Small intestine (tissue), 7 donors: Measurements from ENCODE around the gene HIGD2A. TPM values are rescaled to one million over a fixed set of nuclear protein-coding genes. Genes with fewer than 3 reads are reported as not detected.
A peak's percentile ranks its signal among the peaks of the same experiment; 100 is the strongest.

Experiments used
- DNase-seq, 2 donors: peaks; one replicate each; pipeline versions ENCODE4 v3.0.0 to v3.0.0-alpha.2; 2013
- FAIRE-seq: peaks from 2 replicates; lab custom pipeline; 2012; peaks lifted over from hg19 to GRCh38; lab: Jason Lieb, UNC
- H3K27ac ChIP-seq, 3 donors: one replicate each; pipeline ENCODE4 v1.5.1; 2013; ENCODE audit warnings: low read length in 2 of 3, mild to moderate bottlenecking in 2 of 3, control low read depth in 1 of 3, inconsistent platforms in 1 of 3, low read depth in 1 of 3, moderate library complexity in 1 of 3
- H3K27me3 ChIP-seq, 3 donors: one replicate each; pipeline ENCODE4 v1.6.1; 2013; ENCODE audit warnings: low read length in 3 of 3, inconsistent platforms in 1 of 3; ENCODE audit not compliant: control insufficient read depth in 3 of 3, insufficient read depth in 3 of 3
- H3K36me3 ChIP-seq, 3 donors: one replicate each; pipeline ENCODE4 v1.6.1; 2013; ENCODE audit warnings: low read length in 3 of 3, inconsistent platforms in 1 of 3, low read depth in 1 of 3, mild to moderate bottlenecking in 1 of 3, moderate library complexity in 1 of 3; ENCODE audit not compliant: control insufficient read depth in 3 of 3, insufficient read depth in 2 of 3
- H3K4me1 ChIP-seq, 3 donors: one replicate each; pipeline ENCODE4 v1.6.1; 2013; ENCODE audit warnings: low read length in 2 of 3, inconsistent platforms in 1 of 3, low read depth in 1 of 3, mild to moderate bottlenecking in 1 of 3, moderate library complexity in 1 of 3; ENCODE audit not compliant: control insufficient read depth in 3 of 3, insufficient read depth in 2 of 3
- H3K4me3 ChIP-seq, 3 donors: one replicate each; pipeline ENCODE4 v1.5.1; 2013; ENCODE audit warnings: low read length in 3 of 3, control low read depth in 1 of 3, inconsistent platforms in 1 of 3, low read depth in 1 of 3, mild to moderate bottlenecking in 1 of 3, moderate library complexity in 1 of 3
- H3K9me3 ChIP-seq, 2 donors: one replicate each; pipeline ENCODE4 v1.6.1; 2013; ENCODE audit warnings: low read depth in 1 of 2, low read length in 1 of 2; ENCODE audit not compliant: control insufficient read depth in 2 of 2, insufficient read depth in 1 of 2
- WGBS, 3 donors: extraction: QIAGEN DNeasy Blood & Tissue Kit; methylation state at CpG; one replicate each; pipeline ENCODE4 v1.1.7; 2013; 5-methylcytosine and 5-hydroxymethylcytosine counted together
- polyA plus RNA-seq, 4 donors: library from polyadenylated mRNA; stranded (reverse) in 3 of 4; unstranded in 1 of 4; fragments of 200-250 nt in 3 of 4; fragments of 120-200 nt in 1 of 4; gene quantifications; one replicate each; pipeline versions ENCODE4 v1.2.1 to v1.2.3, GENCODE V29; 2013
- donor health status: healthy with polysubstance abuse.
- donor health status: control.
- donor health status: control.
- donor health status: Bipolar disorder and iron deficiency.
- donor health status: healthy.

Gene HIGD2A
- polyA plus RNA-seq, 4 donors, result 116 to 343 (median 270) TPM

DNA sequence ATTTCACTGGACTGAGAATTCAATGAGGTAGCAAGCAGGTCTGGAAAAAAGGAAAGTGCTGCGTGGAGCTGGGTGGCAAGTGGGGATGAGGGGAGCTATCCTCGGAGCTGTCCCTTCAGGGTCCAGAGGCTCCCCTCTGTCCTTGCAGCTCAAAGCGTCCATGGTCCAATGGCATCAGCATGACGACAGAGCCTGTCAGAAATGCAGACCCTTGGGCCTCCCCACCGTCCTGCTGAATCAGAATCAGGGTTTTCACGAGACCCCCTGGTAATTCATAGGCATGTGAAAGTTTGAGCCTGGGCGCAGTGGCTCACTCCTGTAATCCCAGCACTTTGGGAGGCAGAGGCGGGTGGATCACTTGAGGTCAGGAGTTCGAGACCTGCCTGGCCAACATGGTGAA, 5.5 kb downstream of the HIGD2A start:
- no peaks in the 10 kb centered on the region for H3K27me3 ChIP-seq
- H3K4me1 ChIP-seq, result peaks cover 0 to 3% (median 0%) of the 10 kb centered on the region in 3 donors
- FAIRE-seq (no peak), DNase-seq (no peak)
- peaks cover 6 to 82% (median 9%) of the 10 kb centered on the region in 3 donors for H3K36me3 ChIP-seq
- H3K9me3 ChIP-seq, result no peaks in the 10 kb centered on the region
- no peak overlapping the region for H3K27ac ChIP-seq
- no peak overlapping the region for H3K4me3 ChIP-seq
- 94 to 97% (median 94%) methylated on average over 9 of the region's 9 CpGs for WGBS, 3 donors

DNA sequence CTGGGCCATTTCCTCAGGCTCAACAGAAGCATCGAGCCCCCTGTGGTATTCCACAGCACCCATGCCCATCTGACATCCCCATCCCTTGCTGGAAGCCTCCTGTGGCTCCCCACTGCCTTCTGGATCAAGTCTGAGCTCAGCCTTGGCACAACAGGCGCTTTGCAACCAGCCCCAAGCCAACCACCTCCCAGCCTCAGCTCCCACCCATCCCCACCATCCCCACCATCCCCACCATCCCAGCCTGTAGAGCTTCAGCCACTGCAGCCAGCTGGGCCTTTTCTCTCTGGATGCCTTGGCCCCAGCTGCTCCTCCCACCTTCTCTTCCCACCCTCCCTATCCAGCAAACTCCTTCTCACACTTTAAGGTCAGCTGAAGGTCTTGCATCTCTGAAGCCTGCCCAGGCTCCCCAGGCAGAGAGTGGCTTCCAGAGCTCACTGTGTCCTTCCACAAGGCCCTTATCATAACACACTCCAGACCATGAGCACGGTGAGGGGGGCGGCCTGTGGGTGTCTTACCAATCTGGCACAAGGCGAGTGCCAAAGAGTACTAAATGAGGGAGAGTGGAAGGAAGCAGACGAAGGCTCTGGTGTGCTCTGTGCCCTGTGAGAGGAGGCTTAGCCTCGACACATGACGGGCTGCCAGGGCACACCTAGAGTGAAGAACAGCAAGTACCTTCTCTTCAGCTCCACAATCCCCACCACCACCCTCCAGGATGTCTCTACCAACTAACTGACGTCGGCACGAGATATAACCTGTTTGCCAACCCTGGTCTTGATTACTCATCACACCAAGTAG, 6.5 kb downstream of the HIGD2A start:
- FAIRE-seq (no peak), DNase-seq (no peak)
- Histone ChIP-seq H3K4me1 (peaks cover 0 to 2% (median 0%) of the 10 kb centered on the region in 3 donors), H3K4me3 (no peak overlapping the region), H3K27ac (no peak overlapping the region), H3K36me3 (peaks cover 6 to 91% (median 9%) of the 10 kb centered on the region in 3 donors), H3K27me3 (no peaks in the 10 kb centered on the region), H3K9me3 (no peaks in the 10 kb centered on the region)
- 82 to 93% (median 90%) methylated on average over 11 of the region's 11 CpGs for WGBS, 3 donors

DNA sequence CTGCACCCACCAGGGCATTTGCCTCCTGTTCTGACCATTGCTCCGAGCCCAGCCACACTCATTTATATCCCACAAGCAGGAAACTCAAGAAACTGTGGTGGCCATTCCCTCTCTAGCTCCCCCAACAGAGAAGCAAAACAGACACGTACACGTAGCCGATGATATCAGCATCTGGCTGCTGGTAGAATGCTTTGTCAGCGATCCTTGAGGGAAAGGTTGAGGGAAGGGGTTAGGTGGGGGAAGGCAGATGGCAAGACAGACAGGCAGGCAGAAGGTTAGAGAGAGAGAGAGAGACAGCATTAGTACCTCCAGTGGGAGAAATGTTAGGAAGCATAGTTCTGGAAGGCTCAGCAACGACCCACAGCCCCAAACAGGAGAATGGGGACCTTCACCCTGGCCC, 7.8 kb downstream of the HIGD2A start:
- H3K27me3 ChIP-seq, result no peaks in the 10 kb centered on the region
- 72 to 83% (median 76%) methylated on average over 6 of the region's 6 CpGs for WGBS, 3 donors
- no peak overlapping the region for H3K4me3 ChIP-seq
- no peak for FAIRE-seq
- peaks cover 6 to 90% (median 9%) of the 10 kb centered on the region in 3 donors for H3K36me3 ChIP-seq
- H3K27ac ChIP-seq, result no peak overlapping the region
- H3K9me3 ChIP-seq, result no peaks in the 10 kb centered on the region
- DNase-seq, result no peak
- peaks cover 3 to 14% (median 7%) of the 10 kb centered on the region in 3 donors for H3K4me1 ChIP-seq

DNA sequence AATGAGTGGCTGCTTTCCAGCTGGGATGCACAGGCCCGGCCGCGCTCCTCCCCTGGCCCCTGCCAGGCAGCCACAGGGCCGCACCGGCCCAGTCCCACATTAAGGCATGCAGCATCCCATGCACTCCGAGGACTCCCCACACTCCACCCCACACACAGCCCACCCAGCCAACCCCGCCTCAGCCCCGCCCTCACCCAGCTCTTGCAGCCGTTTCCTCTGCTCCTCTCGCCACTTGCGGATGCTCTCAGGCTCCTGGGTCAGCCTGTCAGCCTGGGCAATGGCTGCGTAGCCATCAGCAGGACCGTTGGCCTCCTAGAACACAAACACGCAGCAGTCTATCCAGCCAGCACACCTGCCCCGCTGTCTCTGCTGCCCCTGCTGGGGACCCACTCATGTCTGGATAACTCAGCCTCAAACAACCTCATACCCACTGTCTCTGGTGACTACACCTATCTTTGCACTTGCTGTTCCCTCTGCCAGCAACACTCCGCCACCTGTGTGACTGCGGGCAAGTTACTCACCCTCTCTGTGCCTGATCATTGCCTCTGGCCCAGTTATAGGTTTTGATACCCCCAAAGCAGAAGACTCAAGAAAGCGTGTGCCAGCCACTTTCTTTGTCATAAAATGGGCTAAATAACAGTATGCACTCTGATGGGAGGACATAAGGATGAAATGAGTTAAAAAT, 9.3 kb downstream of the HIGD2A start:
- Histone ChIP-seq H3K4me3 (no peak overlapping the region), H3K9me3 (no peaks in the 10 kb centered on the region), H3K27me3 (no peaks in the 10 kb centered on the region), H3K36me3 (peaks cover 6 to 85% (median 9%) of the 10 kb centered on the region in 3 donors), H3K4me1 (peaks cover 3 to 26% (median 7%) of the 10 kb centered on the region in 3 donors), H3K27ac (no peak overlapping the region)
- 91 to 95% (median 92%) methylated on average over 18 of the region's 18 CpGs for WGBS, 3 donors
- FAIRE-seq (no peak), DNase-seq (no peak)

DNA sequence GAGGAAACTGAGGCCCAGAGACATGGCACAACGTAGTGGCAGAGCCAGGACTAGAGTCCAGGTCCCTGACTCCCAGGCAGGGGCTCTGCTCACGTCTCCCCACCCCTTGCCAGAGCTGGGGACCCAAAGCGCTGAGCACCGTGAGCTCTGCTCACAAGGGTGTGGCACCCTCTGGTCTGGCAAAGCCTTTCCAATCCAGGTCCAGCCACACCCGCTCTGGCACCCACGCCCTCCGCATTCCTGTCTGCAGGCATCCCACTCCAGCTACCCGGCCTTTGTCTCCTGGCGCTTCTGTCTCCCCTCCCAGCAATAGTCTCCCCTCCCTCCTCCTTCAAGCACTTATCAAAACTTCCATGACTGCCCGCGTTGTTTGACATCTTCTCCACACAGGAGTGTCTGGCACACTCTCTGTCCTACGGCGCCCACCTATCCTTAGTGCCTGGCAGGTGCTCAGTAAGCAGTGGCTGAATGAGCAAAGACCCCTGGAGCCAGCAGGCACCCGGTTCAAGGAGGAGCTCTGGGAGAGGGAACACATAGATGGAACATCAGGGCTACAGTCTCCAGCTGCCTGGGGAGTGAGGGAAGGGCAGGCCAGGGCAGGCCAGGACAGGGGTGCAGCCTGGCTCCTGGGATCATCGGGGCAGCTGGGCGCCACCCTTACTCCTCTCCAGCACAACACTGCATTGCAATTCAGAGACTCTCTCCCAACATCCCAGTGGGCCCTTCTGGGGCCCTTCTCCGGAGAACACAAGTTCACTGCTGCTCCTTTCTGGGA, 12.0 kb downstream of the HIGD2A start:
- Histone ChIP-seq H3K27me3 (no peaks in the 10 kb centered on the region), H3K27ac (peak overlapping the region; percentile 69 to 86 (median 83)), H3K36me3 (peaks cover 6 to 85% (median 7%) of the 10 kb centered on the region in 3 donors), H3K9me3 (no peaks in the 10 kb centered on the region), H3K4me1 (peaks cover 3 to 50% (median 10%) of the 10 kb centered on the region in 3 donors), H3K4me3 (no peak overlapping the region)
- 23 to 66% (median 37%) methylated on average over 17 of the region's 17 CpGs for WGBS, 3 donors
- FAIRE-seq (no peak), DNase-seq (peak; percentile 78 to 96)

DNA sequence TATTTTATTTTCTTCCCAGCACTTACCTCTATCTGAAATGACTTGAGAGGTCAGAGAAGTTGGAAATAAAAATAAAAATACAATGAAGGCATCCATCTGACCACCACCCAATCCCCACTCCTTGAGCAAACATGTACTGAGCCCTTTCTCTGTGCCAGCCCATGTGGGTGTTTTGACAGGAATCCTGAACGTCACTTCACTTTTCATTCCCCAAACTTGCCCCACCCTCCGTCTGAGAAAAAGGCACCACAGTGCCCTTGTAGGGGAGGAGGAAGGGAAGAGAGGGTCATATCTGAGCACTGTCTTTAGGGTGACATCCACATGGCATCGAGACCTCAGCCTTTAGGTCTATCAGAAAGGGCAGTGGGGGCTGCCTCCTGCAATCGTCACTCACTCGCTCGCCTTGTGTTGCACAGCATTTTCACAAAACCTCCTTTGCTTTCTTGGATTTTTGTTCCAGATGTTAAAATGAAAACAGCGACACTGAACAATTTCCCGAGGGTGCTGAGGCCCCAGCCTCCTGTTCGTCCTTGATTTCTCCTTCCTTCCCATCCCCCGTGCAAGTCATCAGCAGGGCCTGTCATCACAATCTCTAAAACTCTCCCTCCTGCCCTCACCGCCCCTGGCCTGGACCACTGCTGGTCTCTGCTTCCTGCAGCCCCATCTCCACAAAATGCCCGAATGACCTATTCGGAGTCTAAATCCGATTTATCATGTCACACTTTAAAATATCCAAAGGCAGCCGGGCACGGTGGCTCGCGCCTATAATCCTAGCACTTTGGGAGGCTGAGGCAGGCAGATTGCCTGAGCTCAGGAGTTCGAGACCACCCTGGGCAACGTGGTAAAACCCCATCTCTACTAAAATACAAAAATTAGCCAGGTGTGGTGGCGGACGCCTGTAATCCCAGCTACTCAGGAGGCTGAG, 13.0 kb downstream of the HIGD2A start:
- 79 to 88% (median 87%) methylated on average over 22 of the region's 22 CpGs for WGBS, 3 donors
- H3K27ac ChIP-seq, result peak overlapping the region; percentile 69 to 86 (median 83)
- no peaks in the 10 kb centered on the region for H3K9me3 ChIP-seq
- H3K36me3 ChIP-seq, result peaks cover 6 to 86% (median 13%) of the 10 kb centered on the region in 3 donors
- H3K27me3 ChIP-seq, result no peaks in the 10 kb centered on the region
- H3K4me3 ChIP-seq, result no peak overlapping the region
- no peak for FAIRE-seq
- DNase-seq, result no peak
- peaks cover 3 to 58% (median 10%) of the 10 kb centered on the region in 3 donors for H3K4me1 ChIP-seq

DNA sequence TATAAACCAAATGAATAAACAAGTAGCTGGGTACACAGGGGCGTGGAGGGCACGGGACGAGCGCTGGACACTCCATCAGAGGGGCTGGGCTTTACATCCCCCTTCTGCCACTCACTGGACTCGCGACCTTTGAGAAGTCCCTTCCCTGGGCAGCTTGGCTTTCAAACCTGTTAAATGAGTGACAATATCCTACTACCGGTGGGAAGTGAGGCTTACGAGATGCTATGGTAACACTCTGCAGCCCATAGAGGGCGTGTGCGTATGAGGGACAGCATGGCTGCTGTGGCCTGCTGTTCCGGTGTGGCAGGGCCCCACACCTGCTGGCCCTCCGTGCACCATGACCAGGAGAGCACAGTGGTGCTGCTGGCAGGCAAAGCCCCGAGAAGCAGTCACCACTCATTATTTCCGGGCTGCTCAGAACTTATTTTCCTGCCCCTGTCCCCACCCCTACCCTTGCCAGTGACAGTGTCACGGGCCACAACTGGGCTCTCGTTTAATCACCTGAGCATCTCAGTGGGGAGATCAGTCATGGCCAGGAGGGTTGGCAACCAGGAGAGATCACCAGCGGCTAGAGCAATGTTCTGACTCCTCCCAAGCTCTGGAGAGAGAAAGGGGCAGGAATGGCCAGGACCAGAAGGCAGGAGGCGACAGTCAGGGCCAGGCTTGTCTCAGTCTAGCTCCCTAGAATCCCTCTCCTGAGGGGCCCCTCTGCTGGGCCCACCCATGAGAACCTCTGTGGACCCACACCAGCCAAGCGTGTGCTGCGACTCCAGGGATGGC, 17.3 kb downstream of the HIGD2A start:
- FAIRE-seq (no peak), DNase-seq (peak; percentile 63 to 65)
- Histone ChIP-seq H3K27me3 (no peaks in the 10 kb centered on the region), H3K36me3 (peaks cover 0 to 86% (median 13%) of the 10 kb centered on the region in 3 donors), H3K9me3 (no peaks in the 10 kb centered on the region), H3K4me1 (peaks cover 2 to 48% (median 6%) of the 10 kb centered on the region in 3 donors), H3K27ac (peak overlapping the region; percentile 64 to 99 (median 97)), H3K4me3 (no peak overlapping the region)
- WGBS, 3 donors, result 68 to 79% (median 73%) methylated on average over 20 of the region's 20 CpGs
